Smooth muscle cell (in vitro differentiated cells): ENCODE measurements around the gene TMEM132D. TPM values are rescaled to one million over a fixed set of nuclear protein-coding genes. Genes with fewer than 3 reads are reported as not detected.

Experiments used
- DNase-seq: peaks from one replicate; lab custom pipeline; 2025; ENCODE audit not compliant: unreplicated experiment; lab: John Stamatoyannopoulos, UW
- H2AFZ ChIP-seq: fragments of 200-600 bp; sonication (generic); 2 replicates; pipeline ENCODE4 v1.6.0; 2016; ENCODE audit warnings: antibody characterized with exemption, low read depth, mild to moderate bottlenecking
- H3F3A ChIP-seq: fragments of 200-600 bp; sonication (generic); 2 replicates; pipeline ENCODE4 v1.6.0; 2017; ENCODE audit warnings: antibody characterized with exemption, low read depth
- H3K27ac ChIP-seq: fragments of 200-600 bp; sonication (generic); 2 replicates; pipeline ENCODE4 v1.5.1; 2016; ENCODE audit warnings: low read depth, mild to moderate bottlenecking
- H3K27me3 ChIP-seq: fragments of 200-600 bp; sonication (generic); 2 replicates; pipeline ENCODE4 v1.6.1; 2016; ENCODE audit warnings: low read depth, mild to moderate bottlenecking
- H3K36me3 ChIP-seq: fragments of 200-600 bp; sonication (generic); 2 replicates; pipeline ENCODE4 v1.5.1; 2016; ENCODE audit warnings: low read depth
- H3K4me1 ChIP-seq: fragments of 200-600 bp; sonication (generic); 2 replicates; pipeline ENCODE4 v1.5.1; 2016; ENCODE audit warnings: low read depth
- H3K4me2 ChIP-seq: fragments of 200-600 bp; sonication (generic); 2 replicates; pipeline ENCODE4 v1.6.0; 2016; ENCODE audit warnings: mild to moderate bottlenecking
- H3K4me3 ChIP-seq: fragments of 200-600 bp; sonication (generic); 2 replicates; pipeline ENCODE4 v1.5.1; 2016; ENCODE audit warnings: mild to moderate bottlenecking
- H3K79me2 ChIP-seq: fragments of 200-600 bp; sonication (generic); 2 replicates; pipeline ENCODE4 v1.6.0; 2016; ENCODE audit warnings: low read depth, mild to moderate bottlenecking
- H3K9ac ChIP-seq: fragments of 200-600 bp; sonication (generic); 2 replicates; pipeline ENCODE4 v1.6.0; 2016; ENCODE audit warnings: low read depth
- H3K9me3 ChIP-seq: fragments of 200-600 bp; sonication (generic); replicated peaks from 2 replicates; pipeline ENCODE4 v1.5.1; 2016; ENCODE audit warnings: low read depth
- H4K20me1 ChIP-seq: fragments of 200-600 bp; sonication (generic); 2 replicates; pipeline ENCODE4 v1.6.0; 2016; ENCODE audit warnings: low read depth
- WGBS: methylation state at CpG from one replicate; pipeline ENCODE4 v1.1.7; 2016; ENCODE audit warnings: low lambda C conversion rate; 5-methylcytosine and 5-hydroxymethylcytosine counted together
- polyA plus RNA-seq: library from polyadenylated mRNA; unstranded; fragments of >200 nt; fragmentation: Nextera tagmentation; extraction: Ambion mirVana; gene quantifications from 2 replicates; pipeline ENCODE4 v1.2.1, GENCODE V29; 2016
- total RNA-seq: library from RNA; depleted of rRNA; stranded (reverse); fragments of >200 nt; gene quantifications from 2 replicates; pipeline ENCODE4 v1.2.3, GENCODE V29; 2014
- TF ChIP-seq, protein P1 (sequence below): fragments of 200-600 bp; sonication (generic); IDR thresholded peaks from 2 replicates; pipeline ENCODE4 v1.5.1; 2017; ENCODE audit warnings: borderline replicate concordance, mild to moderate bottlenecking, antibody characterized with exemption; ENCODE audit not compliant: insufficient read depth, poor library complexity, severe bottlenecking

TMEM132D gene
- total and polyA plus RNA-seq, 2 experiments from 2014 or later: not detected

DNA sequence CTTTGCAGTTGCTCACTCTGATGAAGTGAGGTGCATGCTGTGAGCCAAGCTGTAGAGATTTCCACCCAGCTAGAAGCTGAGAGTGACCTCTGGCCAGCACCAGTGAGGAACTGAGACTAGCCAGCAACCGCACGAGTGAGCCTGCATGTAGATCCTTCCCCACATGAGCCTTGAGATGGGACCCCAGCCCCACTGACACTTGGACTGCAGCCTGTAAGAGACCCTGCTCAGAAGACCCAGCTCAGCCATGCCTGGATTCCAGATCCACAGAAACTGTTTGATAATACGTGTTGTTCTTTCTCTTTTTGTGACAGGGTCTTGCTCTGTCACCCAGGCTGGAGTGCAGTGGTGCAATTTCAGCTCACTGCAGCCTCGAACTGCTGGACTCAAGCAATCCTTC lies 821.4 kb downstream of the TMEM132D start:
- Histone ChIP-seq H3K4me3 (no peak overlapping the region), H3F3A (no peaks in the 10 kb centered on the region), H3K4me1 (no peaks in the 10 kb centered on the region), H2AFZ (no peak overlapping the region), H3K9me3 (no peaks in the 10 kb centered on the region), H3K9ac (no peak overlapping the region), H3K27me3 (no peaks in the 10 kb centered on the region), H3K36me3 (no peaks in the 10 kb centered on the region), H4K20me1 (no peaks in the 10 kb centered on the region), H3K4me2 (no peak overlapping the region), H3K79me2 (no peaks in the 10 kb centered on the region), H3K27ac (no peak overlapping the region)
- no peak for DNase-seq
- WGBS: 78% methylated on average over 4 of the region's 4 CpGs
- TF ChIP-seq, protein P1, sequence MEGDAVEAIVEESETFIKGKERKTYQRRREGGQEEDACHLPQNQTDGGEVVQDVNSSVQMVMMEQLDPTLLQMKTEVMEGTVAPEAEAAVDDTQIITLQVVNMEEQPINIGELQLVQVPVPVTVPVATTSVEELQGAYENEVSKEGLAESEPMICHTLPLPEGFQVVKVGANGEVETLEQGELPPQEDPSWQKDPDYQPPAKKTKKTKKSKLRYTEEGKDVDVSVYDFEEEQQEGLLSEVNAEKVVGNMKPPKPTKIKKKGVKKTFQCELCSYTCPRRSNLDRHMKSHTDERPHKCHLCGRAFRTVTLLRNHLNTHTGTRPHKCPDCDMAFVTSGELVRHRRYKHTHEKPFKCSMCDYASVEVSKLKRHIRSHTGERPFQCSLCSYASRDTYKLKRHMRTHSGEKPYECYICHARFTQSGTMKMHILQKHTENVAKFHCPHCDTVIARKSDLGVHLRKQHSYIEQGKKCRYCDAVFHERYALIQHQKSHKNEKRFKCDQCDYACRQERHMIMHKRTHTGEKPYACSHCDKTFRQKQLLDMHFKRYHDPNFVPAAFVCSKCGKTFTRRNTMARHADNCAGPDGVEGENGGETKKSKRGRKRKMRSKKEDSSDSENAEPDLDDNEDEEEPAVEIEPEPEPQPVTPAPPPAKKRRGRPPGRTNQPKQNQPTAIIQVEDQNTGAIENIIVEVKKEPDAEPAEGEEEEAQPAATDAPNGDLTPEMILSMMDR: no peak

DNA sequence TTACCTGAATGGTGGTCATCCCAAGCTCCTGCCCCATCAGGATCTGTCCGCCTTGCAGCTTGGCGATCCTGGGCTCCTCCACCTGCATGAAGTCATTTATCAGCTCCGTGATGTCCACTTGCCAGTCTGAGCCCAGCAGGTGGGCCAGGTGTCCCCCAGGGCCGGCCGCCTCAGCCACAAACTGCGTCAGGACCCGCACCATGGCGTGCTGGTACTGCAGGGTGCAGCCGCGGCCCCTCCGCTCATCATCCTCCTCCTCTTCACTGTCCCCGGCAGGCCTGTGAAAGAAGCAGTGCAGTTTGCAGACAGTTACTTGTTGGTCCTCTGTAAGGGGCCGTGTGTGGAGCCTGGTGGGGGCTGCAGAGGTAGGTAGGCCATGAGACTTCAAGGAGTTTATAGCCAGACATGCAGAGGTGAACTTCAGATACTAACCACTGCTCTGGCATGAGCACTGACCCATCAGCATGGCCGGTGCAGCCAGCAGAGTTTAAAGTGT lies 822.0 kb downstream of the TMEM132D start:
- 90% methylated on average over 14 of the region's 14 CpGs for WGBS
- H3K9me3 ChIP-seq: no peaks in the 10 kb centered on the region
- TF ChIP-seq, protein P1: no peak
- H3K36me3 ChIP-seq: no peaks in the 10 kb centered on the region
- H4K20me1 ChIP-seq: no peaks in the 10 kb centered on the region
- no peak overlapping the region for H3K27ac ChIP-seq
- H3K4me2 ChIP-seq: no peak overlapping the region
- H3K27me3 ChIP-seq: no peaks in the 10 kb centered on the region
- no peaks in the 10 kb centered on the region for H3F3A ChIP-seq
- no peaks in the 10 kb centered on the region for H3K79me2 ChIP-seq
- no peak overlapping the region for H2AFZ ChIP-seq
- H3K4me1 ChIP-seq: no peaks in the 10 kb centered on the region
- no peak overlapping the region for H3K9ac ChIP-seq
- no peak for DNase-seq
- H3K4me3 ChIP-seq: no peak overlapping the region

DNA sequence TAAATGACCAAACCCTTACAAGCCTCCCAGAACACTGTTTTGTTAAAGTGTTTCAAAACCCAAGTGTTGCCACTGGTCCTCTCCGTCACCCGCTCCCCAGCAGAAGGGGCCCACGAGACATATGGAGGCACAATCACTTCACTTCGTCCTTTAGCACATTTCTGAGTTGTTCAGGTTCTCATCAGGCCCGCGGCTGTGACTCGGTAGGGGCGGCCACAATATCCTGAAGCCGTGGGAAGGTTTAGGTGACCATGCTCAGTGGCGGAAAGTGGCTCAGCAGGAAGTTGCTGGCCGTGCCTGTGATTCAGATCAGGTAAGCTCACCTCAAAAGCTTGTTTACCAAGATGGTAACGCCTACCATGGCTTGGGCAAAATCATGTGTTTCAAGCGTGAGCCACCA lies 823.0 kb downstream of the TMEM132D start:
- H3K4me3 ChIP-seq: no peak overlapping the region
- 86% methylated on average over 13 of the region's 13 CpGs for WGBS
- no peaks in the 10 kb centered on the region for H3K79me2 ChIP-seq
- TF ChIP-seq, protein P1: no peak
- no peak overlapping the region for H2AFZ ChIP-seq
- H3F3A ChIP-seq: no peaks in the 10 kb centered on the region
- no peaks in the 10 kb centered on the region for H3K4me1 ChIP-seq
- H3K36me3 ChIP-seq: no peaks in the 10 kb centered on the region
- no peaks in the 10 kb centered on the region for H3K27me3 ChIP-seq
- H3K4me2 ChIP-seq: no peak overlapping the region
- DNase-seq: no peak
- H3K9ac ChIP-seq: no peak overlapping the region
- no peaks in the 10 kb centered on the region for H3K9me3 ChIP-seq
- no peaks in the 10 kb centered on the region for H4K20me1 ChIP-seq
- no peak overlapping the region for H3K27ac ChIP-seq

DNA sequence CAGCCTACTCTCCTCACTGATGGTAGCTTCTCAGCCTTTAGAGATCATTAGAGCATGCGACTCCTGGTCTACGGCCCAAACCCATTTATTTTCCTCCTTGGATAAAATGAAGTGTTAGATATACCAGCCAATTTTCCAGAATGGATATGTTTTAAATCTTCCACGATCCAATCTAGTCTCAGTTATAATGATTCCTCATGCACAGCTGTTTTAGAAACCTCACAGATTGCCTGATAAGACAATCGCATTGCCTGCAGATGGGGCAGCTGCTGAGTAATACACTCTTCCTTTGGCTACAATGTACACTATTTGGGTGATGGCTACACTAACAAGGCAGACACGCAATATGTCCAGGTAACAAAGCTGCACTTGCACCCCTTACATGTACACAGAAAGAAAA lies 823.4 kb downstream of the TMEM132D start:
- H3K9ac ChIP-seq: no peak overlapping the region
- no peak overlapping the region for H3K4me2 ChIP-seq
- H3K4me1 ChIP-seq: no peaks in the 10 kb centered on the region
- H3K36me3 ChIP-seq: no peaks in the 10 kb centered on the region
- TF ChIP-seq, protein P1: no peak
- no peaks in the 10 kb centered on the region for H3K9me3 ChIP-seq
- 90% methylated on average over 5 of the region's 5 CpGs for WGBS
- H4K20me1 ChIP-seq: no peaks in the 10 kb centered on the region
- H2AFZ ChIP-seq: no peak overlapping the region
- H3F3A ChIP-seq: no peaks in the 10 kb centered on the region
- no peak overlapping the region for H3K4me3 ChIP-seq
- no peak overlapping the region for H3K27ac ChIP-seq
- H3K27me3 ChIP-seq: no peaks in the 10 kb centered on the region
- no peak for DNase-seq
- no peaks in the 10 kb centered on the region for H3K79me2 ChIP-seq
